Panc1 (cell line): ENCODE data around the gene CDK5RAP3.

Experiments used
- TF ChIP-seq, protein P1 (sequence below): fragments of 450-650 bp; IDR thresholded peaks from 2 replicates; pipeline ENCODE4 v1.5.1; 2017; ENCODE audit warnings: mild to moderate bottlenecking
- TF ChIP-seq, protein P2 (sequence below), 2 experiments: IDR thresholded peaks; 2 replicates each; pipeline ENCODE4 v1.6.1; 2011 to 2012; ENCODE audit warnings: low read depth in 2 of 2, control low read depth in 1 of 2, low read length in 1 of 2, mild to moderate bottlenecking in 1 of 2, moderate library complexity in 1 of 2; ENCODE audit not compliant: insufficient read depth in 1 of 2

DNA sequence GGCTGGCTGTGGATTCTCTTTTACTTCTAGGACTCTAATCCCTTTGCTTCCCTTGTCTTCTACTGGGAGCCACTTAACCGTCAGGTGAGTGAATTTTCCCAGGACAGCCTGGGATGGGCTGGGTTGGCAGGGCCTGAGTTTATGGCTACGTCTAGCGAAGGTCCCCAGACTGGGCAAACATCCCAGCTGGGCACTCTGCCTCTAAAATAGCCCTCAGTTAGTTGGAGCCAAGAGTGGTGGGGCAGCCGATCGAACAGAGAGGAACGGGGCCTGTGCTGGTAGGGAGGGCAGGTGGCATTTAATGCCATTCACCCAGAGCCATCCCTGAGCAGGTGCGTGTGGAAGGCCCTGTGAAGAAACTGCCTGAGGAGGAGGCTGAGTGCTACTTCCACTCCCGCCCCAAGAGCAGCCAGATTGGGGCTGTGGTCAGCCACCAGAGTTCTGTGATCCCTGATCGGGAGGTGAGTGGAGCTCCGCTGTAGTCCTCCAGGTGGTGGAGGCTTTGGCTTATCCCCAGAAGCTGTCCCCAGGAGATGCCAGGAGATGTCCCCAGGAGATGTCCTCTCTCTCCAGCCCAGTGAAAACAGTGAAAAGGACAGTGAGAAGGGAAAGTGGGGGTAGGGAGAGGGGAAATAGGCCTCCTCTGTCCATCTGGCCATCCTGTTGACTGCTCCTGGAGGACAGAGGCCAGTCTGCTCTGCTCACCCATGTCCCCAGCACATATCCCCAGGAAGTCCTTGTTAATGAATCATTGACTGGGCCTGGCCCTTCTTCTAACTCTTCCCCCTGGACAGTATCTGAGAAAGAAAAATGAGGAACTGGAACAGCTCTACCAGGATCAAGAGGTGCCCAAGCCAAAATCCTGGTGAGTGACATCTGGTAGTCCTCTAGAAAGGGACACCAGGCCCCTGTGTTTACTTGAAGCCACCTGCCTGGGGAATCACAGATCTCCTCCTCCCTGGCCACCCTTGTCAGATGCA, 25.1 kb upstream of the CDK5RAP3 start:
- TF ChIP-seq, protein P1, sequence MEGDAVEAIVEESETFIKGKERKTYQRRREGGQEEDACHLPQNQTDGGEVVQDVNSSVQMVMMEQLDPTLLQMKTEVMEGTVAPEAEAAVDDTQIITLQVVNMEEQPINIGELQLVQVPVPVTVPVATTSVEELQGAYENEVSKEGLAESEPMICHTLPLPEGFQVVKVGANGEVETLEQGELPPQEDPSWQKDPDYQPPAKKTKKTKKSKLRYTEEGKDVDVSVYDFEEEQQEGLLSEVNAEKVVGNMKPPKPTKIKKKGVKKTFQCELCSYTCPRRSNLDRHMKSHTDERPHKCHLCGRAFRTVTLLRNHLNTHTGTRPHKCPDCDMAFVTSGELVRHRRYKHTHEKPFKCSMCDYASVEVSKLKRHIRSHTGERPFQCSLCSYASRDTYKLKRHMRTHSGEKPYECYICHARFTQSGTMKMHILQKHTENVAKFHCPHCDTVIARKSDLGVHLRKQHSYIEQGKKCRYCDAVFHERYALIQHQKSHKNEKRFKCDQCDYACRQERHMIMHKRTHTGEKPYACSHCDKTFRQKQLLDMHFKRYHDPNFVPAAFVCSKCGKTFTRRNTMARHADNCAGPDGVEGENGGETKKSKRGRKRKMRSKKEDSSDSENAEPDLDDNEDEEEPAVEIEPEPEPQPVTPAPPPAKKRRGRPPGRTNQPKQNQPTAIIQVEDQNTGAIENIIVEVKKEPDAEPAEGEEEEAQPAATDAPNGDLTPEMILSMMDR, result no peak
- TF ChIP-seq, protein P2, sequence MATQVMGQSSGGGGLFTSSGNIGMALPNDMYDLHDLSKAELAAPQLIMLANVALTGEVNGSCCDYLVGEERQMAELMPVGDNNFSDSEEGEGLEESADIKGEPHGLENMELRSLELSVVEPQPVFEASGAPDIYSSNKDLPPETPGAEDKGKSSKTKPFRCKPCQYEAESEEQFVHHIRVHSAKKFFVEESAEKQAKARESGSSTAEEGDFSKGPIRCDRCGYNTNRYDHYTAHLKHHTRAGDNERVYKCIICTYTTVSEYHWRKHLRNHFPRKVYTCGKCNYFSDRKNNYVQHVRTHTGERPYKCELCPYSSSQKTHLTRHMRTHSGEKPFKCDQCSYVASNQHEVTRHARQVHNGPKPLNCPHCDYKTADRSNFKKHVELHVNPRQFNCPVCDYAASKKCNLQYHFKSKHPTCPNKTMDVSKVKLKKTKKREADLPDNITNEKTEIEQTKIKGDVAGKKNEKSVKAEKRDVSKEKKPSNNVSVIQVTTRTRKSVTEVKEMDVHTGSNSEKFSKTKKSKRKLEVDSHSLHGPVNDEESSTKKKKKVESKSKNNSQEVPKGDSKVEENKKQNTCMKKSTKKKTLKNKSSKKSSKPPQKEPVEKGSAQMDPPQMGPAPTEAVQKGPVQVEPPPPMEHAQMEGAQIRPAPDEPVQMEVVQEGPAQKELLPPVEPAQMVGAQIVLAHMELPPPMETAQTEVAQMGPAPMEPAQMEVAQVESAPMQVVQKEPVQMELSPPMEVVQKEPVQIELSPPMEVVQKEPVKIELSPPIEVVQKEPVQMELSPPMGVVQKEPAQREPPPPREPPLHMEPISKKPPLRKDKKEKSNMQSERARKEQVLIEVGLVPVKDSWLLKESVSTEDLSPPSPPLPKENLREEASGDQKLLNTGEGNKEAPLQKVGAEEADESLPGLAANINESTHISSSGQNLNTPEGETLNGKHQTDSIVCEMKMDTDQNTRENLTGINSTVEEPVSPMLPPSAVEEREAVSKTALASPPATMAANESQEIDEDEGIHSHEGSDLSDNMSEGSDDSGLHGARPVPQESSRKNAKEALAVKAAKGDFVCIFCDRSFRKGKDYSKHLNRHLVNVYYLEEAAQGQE (IDR thresholded peaks at IDR 0.05; ENCODE audit: insufficient read depth in 1 of 2, low read depth in 2 of 2, low read length in 1 of 2), result no peak
